Activated T-cell treated with anti-CD3 and anti-CD28 coated beads for 48 hours (primary cell): Measurements from ENCODE around the gene EFNA5.

ENCODE experiments used
- DNase-seq: peaks from one replicate; pipeline ENCODE4 v3.0.0-alpha.2; 2020; ENCODE audit warnings: low read depth

EFNA5 gene

GRCh38 chr5:107389130-107389774, 281.5 kb downstream of the EFNA5 start:
- DNase-seq = no peak

GRCh38 chr5:107388141-107388861, 282.4 kb downstream of the EFNA5 start:
- no peak for DNase-seq

GRCh38 chr5:107387526-107388140, 283.1 kb downstream of the EFNA5 start:
- no peak for DNase-seq

- DNase-seq = no peak
Measured at GRCh38 chr5:107385708-107386107, 285.0 kb downstream of the EFNA5 start.

- no peak for DNase-seq
Measured at GRCh38 chr5:107384256-107384655, 286.5 kb downstream of the EFNA5 start.

- no peak for DNase-seq
Measured at GRCh38 chr5:107383414-107383813, 287.3 kb downstream of the EFNA5 start.

- DNase-seq = no peak
Measured at GRCh38 chr5:107381189-107381856, 289.4 kb downstream of the EFNA5 start.

GRCh38 chr5:107380654-107381053, 290.1 kb downstream of the EFNA5 start:
- DNase-seq = no peak

GRCh38 chr5:107378218-107378899, 292.4 kb downstream of the EFNA5 start:
- DNase-seq = no peak

- DNase-seq = no peak
Measured at GRCh38 chr5:107377277-107377609, 293.5 kb downstream of the EFNA5 start.

- DNase-seq = no peak
Measured at GRCh38 chr5:107376546-107377276, 294.0 kb downstream of the EFNA5 start.

- DNase-seq = no peak
Measured at GRCh38 chr5:107373549-107374263, 297.0 kb downstream of the EFNA5 start.

- DNase-seq = no peak
Measured at GRCh38 chr5:107372723-107373450, 297.9 kb downstream of the EFNA5 start.

GRCh38 chr5:107370396-107370968, 300.3 kb downstream of the EFNA5 start:
- DNase-seq = no peak

- DNase-seq = no peak
Measured at GRCh38 chr5:107369622-107370021, 301.1 kb downstream of the EFNA5 start.

GRCh38 chr5:107368615-107369014, 302.1 kb downstream of the EFNA5 start:
- no peak for DNase-seq

GRCh38 chr5:107367939-107368338, 302.8 kb downstream of the EFNA5 start:
- no peak for DNase-seq

- no peak for DNase-seq
Measured at GRCh38 chr5:107367480-107367879, 303.3 kb downstream of the EFNA5 start.

- DNase-seq = no peak
Measured at GRCh38 chr5:107365320-107366109, 305.2 kb downstream of the EFNA5 start.
